ENCODE results near the gene RCAN2. TPM values are rescaled to one million over a fixed set of nuclear protein-coding genes. Genes with fewer than 3 reads are reported as not detected.

Gene RCAN2
- total RNA-seq, 1 experiment from 2014 or later, result 0.05 TPM

- intact Hi-C loops (cut with micrococcal nuclease; ENCODE audit: unreplicated experiment), result no loop called here
- CTCF ChIA-PET, result interaction anchor here (0.7 kb wide), 1 partner anchor 1115 kb away, joined by 12 read pairs; no protein-coding TSS in a partner anchor
- no TSS peak for BruUV-seq (replicated peaks)
These were observed 639 bp upstream of the RCAN2 start for GRCh38 chr6:46491628-46492547.

GRCh38 chr6:46490425-46491200 lies 636 bp downstream of the RCAN2 start:
- no peaks in the 10 kb centered on the region for H3K9me3 ChIP-seq (ENCODE audit: control insufficient read depth, insufficient read depth, low read depth, low read length)
- no peak overlapping the region for H3K27ac ChIP-seq (ENCODE audit: low read length)
- ChIA-PET CTCF (no interaction called here), POLR2A (no interaction called here)
- in situ Hi-C loops (cut with HindIII; ENCODE audit: low pct_unique_long_range_greater_than_20kb, low sequenced_read_pairs) (no loop called here), intact Hi-C loops (cut with micrococcal nuclease; ENCODE audit: unreplicated experiment) (no loop called here)
- DNase-seq (ENCODE audit: low read depth, low spot score), result no peak
- H3K4me3 ChIP-seq (ENCODE audit: low read depth in 2 of 2, low read length in 2 of 2), result peak overlapping the region in 1 of 2 experiments; percentile 39
- peak; percentile 24; the same call in 1 of the 2 replicates for ATAC-seq
- peaks cover 8% of the 10 kb centered on the region for H3K4me1 ChIP-seq (ENCODE audit: control insufficient read depth, insufficient read depth, low read length)
- H3K36me3 ChIP-seq (ENCODE audit: control insufficient read depth, insufficient read depth, low read length), result no peaks in the 10 kb centered on the region
- BruUV-seq (replicated peaks), result no TSS peak
- no peak for TF ChIP-seq POLR2AphosphoS5 (IDR thresholded peaks at IDR 0.05; ENCODE audit: low read depth, low read length)
- TF ChIP-seq, protein P1, sequence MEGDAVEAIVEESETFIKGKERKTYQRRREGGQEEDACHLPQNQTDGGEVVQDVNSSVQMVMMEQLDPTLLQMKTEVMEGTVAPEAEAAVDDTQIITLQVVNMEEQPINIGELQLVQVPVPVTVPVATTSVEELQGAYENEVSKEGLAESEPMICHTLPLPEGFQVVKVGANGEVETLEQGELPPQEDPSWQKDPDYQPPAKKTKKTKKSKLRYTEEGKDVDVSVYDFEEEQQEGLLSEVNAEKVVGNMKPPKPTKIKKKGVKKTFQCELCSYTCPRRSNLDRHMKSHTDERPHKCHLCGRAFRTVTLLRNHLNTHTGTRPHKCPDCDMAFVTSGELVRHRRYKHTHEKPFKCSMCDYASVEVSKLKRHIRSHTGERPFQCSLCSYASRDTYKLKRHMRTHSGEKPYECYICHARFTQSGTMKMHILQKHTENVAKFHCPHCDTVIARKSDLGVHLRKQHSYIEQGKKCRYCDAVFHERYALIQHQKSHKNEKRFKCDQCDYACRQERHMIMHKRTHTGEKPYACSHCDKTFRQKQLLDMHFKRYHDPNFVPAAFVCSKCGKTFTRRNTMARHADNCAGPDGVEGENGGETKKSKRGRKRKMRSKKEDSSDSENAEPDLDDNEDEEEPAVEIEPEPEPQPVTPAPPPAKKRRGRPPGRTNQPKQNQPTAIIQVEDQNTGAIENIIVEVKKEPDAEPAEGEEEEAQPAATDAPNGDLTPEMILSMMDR (IDR thresholded peaks at IDR 0.05), result peak; percentile 30
- H3K27me3 ChIP-seq (ENCODE audit: control insufficient read depth, insufficient read depth, low read length), result peaks cover 42% of the 10 kb centered on the region

More at GRCh38 chr6:46491628-46492547, 639 bp upstream of the RCAN2 start:
- no peak for TF ChIP-seq TCF7L2 (IDR thresholded peaks at IDR 0.05; ENCODE audit: low read depth, low read length)
- TF ChIP-seq, protein P1 (IDR thresholded peaks at IDR 0.05), result peak; percentile 79
- in situ Hi-C loops (cut with HindIII; ENCODE audit: low pct_unique_long_range_greater_than_20kb, low sequenced_read_pairs), result no loop called here
- no peaks in the 10 kb centered on the region for H3K9me3 ChIP-seq (ENCODE audit: control insufficient read depth, insufficient read depth, low read depth, low read length)
- peaks cover 8% of the 10 kb centered on the region for H3K4me1 ChIP-seq (ENCODE audit: control insufficient read depth, insufficient read depth, low read length)
- POLR2A ChIA-PET, result no interaction called here
- no peak overlapping the region for H3K27ac ChIP-seq (ENCODE audit: low read length)
- H3K27me3 ChIP-seq (ENCODE audit: control insufficient read depth, insufficient read depth, low read length), result peaks cover 42% of the 10 kb centered on the region
- peak; percentile 92 for ATAC-seq
- no peaks in the 10 kb centered on the region for H3K36me3 ChIP-seq (ENCODE audit: control insufficient read depth, insufficient read depth, low read length)
- H3K4me3 ChIP-seq (ENCODE audit: low read depth in 2 of 2, low read length in 2 of 2), result peak overlapping the region; percentile 39 to 65
- no peak for DNase-seq (ENCODE audit: low read depth, low spot score)

- Histone ChIP-seq H3K36me3 (ENCODE audit: control insufficient read depth, insufficient read depth, low read length) (no peaks in the 10 kb centered on the region), H3K4me3 (ENCODE audit: low read depth in 2 of 2, low read length in 2 of 2) (no peak overlapping the region), H3K9me3 (ENCODE audit: control insufficient read depth, insufficient read depth, low read depth, low read length) (no peaks in the 10 kb centered on the region), H3K4me1 (ENCODE audit: control insufficient read depth, insufficient read depth, low read length) (peaks cover 3% of the 10 kb centered on the region; the same call in 1 of the 2 replicates), H3K27me3 (ENCODE audit: control insufficient read depth, insufficient read depth, low read length) (peaks cover 25% of the 10 kb centered on the region), H3K27ac (ENCODE audit: low read length) (no peak overlapping the region)
- intact Hi-C loops (cut with micrococcal nuclease; ENCODE audit: unreplicated experiment), result no loop called here
- no peak for DNase-seq (ENCODE audit: low read depth, low spot score)
- ATAC-seq, result no peak
- ChIA-PET CTCF (no interaction called here), POLR2A (no interaction called here)
- BruUV-seq (replicated peaks), result no TSS peak
- TF ChIP-seq SIN3A (IDR thresholded peaks at IDR 0.05; ENCODE audit: borderline replicate concordance, insufficient read depth, low read depth, low read length) (no peak), REST (IDR thresholded peaks at IDR 0.05; ENCODE audit: insufficient read depth in 1 of 2, low read depth in 2 of 2, low read length in 1 of 2) (no peak), TCF7L2 (IDR thresholded peaks at IDR 0.05; ENCODE audit: low read depth, low read length) (no peak), POLR2AphosphoS5 (IDR thresholded peaks at IDR 0.05; ENCODE audit: low read depth, low read length) (no peak)
- TF ChIP-seq, protein P1 (IDR thresholded peaks at IDR 0.05), result no peak
- in situ Hi-C loops (cut with HindIII; ENCODE audit: low pct_unique_long_range_greater_than_20kb, low sequenced_read_pairs), result no loop called here
These were observed 5.1 kb downstream of the RCAN2 start for GRCh38 chr6:46486181-46486580.
